Activated CD8-positive, alpha-beta memory T cell treated with anti-CD3 and anti-CD28 coated beads, Interleukin-2, amount 50 U/mL, for 1 hour (primary cell): ENCODE results near the gene KCNJ12.

Experiments
- DNase-seq: peaks from one replicate; pipeline ENCODE4 v3.0.0-alpha.2; 2020; ENCODE audit errors: extremely low read depth

The KCNJ12 gene

DNA sequence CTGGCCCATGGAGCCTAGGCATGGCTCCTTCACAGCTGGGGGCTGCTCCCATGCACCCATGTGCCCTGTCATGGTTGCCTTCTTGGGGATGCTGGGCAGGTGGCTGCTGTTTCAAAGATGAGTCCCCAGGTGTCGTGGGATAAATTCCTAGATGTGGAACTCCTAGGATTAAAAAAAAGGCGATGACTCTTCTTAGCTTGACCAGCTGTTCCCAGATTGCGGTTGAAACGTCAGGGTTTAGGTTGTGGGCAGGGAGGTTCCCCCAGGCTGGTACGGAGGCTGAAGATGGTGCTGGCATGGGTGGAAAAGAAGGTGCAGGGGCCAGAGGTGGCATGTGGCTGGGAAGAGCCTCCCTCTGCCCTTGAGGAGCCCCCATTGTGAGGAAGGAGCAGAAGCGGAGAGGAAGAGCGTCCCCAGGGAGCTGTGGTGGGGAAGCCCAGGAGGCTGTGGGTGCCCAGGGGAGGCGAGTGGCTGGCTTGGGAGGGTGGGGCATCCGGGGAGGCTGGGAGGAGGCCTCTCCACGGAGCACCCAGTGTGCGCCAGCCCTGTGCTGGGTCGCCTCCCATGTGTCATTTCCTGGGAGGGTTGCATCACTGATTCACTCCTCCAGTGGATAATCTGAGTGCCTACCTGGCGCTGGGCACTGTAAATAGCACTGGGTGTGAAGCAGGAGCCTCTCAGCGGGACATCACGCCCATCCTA, 7.5 kb upstream of the KCNJ12 start:
- DNase-seq: no peak

DNA sequence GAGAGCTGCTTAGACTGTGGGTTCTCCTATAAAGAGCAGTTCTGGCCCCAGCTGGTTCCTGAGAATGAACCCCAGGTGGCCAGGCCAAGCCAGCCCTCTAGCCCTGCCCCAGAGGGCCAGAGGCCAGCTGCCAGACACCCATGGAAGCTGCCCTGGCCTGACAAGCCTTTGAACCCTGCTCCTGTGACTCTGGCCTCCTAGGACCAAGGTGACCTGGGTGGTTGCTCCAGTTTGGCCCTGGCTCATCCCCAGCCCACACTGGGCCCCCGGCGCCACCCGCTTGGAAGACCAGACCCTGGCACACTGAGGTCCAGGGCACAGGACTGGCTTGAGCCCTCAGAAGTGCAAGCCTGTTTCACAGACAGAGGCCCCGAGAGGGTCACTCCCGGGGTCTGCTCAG, 6.8 kb upstream of the KCNJ12 start:
- no peak for DNase-seq

DNA sequence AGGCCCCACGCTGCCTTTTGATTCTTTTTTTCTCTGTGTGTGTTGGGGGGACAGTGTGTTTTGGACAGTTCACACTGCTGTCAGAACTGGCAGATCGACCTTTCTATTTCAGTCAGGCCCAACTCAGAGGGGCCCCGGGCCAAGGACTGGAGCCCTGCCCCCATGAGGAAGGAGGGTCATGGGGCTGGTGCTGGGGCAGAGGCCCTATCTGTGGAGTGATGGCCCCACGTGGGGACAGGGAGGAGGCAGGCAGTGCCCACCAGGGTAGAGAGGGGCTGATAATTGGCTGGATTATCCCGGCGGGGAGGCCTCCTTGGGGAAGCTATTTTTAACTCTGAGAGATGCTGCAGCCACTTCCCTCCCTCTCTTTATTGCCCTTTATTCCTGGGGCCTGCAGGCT, 5.7 kb upstream of the KCNJ12 start:
- no peak for DNase-seq

DNA sequence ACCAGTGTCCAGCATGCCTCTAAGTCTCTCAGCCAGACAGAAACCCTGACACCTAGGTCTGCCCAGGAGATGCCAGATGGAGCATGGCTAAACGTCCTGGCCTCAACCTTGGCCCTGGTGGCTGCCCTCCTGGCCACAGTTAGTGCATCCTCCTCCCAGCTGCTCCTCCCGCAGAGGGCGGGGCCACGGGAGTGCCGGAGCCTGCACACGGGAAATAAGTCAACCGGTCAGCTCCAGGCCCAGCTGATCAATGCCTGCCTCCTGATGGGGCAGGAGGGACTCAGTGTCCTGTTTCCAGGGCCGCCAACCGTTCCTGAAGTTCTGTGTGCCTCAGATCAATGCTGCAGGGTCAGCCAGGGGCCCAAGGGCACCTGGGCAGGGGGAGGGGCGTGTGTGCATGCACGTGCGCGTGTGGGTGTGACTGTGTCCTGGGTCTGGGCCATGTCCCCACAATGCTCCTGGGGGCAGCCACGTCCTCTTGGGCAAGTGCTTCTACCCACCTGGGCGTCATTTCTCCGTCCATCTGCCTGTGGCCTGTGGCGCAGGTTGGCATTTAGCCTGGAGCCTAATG, 4.6 kb upstream of the KCNJ12 start:
- DNase-seq: no peak

- no peak for DNase-seq
Measured at GRCh38 chr17:21372256-21372954, 3.8 kb upstream of the KCNJ12 start.

- DNase-seq: no peak
Measured at GRCh38 chr17:21373036-21373435, 3.1 kb upstream of the KCNJ12 start.

GRCh38 chr17:21373696-21374440, 2.3 kb upstream of the KCNJ12 start:
- DNase-seq: no peak

DNA sequence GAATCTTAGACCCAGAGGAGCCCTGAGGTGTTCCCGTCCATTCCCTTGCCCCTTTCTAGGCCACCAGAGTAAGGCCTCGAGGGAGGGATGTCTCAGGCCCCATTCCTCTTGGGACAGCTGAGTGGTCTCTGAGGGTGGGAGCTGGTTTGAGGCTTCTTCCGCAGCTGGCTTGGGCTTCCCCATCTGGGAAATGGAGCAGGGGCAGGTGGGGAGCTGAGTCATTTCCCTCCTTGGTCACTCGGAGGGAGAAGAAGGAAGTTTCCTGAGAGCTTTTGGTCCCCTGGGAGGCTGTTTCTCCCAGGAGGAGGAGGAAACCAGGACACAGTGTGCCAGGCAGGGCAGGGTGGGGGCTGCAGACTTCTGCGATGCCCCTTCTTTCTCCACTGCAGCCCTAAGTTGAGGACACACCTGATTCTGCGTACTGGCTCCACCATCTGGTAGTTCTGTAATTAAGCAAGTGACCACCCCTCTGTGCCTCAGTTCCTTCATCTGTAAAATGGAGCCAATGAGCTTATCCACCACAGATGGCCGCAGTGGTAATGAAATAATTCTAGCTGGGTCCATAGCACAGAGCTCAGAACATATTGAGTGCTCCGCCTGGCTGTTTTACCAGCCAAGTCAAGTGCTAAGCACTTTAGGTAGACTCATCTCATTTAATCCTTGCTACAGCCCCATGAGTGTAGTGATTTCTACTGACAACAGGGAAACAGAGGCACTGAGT, 1.6 kb upstream of the KCNJ12 start:
- DNase-seq: no peak

GRCh38 chr17:21375162-21375560, 996 bp upstream of the KCNJ12 start:
- no peak for DNase-seq

- DNase-seq: no peak
Measured at GRCh38 chr17:21375757-21376080, 438 bp upstream of the KCNJ12 start.

DNA sequence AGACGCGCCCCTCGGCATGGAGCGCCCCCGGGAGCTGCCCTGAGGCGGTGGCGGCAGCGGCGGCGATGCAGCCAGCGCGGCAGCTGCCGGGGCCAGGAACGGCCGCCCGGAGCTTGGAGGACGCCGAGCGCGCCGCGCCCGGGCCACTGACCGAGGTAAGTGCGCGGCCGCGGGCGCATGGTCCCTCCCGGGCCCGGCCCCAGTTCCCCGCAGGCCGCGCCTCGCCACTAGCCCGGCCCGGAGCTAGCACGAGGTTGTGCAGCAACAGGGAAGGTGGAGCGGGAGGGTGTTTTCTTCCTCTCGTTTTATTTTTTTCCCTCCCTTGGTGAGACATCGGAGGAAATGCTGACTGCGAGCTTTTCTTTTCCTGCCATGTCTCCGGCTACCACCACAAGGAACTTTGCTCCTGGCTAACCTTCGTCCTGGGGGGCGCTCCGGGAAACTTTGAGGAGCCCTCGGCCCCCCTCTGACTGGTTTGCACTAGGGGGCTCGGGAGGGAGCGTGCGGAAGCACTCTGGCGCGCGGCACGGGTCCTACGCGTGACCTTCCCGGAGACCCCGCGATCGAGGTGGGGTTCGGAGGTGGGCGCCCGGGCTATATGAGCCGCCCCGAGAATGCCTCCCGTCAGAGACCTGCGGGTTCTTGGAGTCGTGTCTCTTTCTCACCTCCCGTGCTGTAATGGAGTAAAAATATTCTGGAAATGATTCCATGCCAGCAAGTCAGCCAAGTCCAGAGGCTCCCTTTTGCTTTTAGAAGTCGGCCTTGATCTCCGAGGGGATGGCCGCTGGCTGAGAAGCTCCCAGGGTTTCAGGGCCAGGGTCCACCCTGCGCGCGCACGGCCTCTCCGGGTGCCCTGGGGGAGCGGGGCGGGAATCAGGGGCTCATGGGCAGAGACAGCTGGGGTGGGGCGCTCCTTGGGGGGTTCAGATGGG, 868 bp downstream of the KCNJ12 start:
- DNase-seq: no peak

GRCh38 chr17:21377705-21378396, 1.7 kb downstream of the KCNJ12 start:
- no peak for DNase-seq

DNA sequence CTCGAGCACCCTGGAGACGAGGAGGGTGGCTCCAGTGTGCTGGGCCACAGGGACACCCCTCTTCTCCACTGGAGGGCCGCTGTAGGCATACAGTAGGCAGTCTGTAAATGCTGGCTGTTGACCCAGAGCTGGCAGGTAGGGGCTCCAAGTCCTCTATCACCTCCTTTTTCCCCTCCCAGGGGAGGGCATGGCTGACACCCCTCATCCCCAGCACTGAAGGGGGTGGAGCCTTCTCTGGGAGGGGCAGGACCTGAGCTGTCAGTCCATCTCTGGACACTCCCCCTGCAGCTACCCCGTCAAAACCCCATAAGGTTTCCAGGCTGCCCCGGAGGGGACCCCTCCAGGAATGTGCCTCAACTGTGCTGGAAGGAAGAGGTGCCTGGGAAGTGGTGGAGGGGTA, 2.4 kb downstream of the KCNJ12 start:
- DNase-seq: no peak

DNA sequence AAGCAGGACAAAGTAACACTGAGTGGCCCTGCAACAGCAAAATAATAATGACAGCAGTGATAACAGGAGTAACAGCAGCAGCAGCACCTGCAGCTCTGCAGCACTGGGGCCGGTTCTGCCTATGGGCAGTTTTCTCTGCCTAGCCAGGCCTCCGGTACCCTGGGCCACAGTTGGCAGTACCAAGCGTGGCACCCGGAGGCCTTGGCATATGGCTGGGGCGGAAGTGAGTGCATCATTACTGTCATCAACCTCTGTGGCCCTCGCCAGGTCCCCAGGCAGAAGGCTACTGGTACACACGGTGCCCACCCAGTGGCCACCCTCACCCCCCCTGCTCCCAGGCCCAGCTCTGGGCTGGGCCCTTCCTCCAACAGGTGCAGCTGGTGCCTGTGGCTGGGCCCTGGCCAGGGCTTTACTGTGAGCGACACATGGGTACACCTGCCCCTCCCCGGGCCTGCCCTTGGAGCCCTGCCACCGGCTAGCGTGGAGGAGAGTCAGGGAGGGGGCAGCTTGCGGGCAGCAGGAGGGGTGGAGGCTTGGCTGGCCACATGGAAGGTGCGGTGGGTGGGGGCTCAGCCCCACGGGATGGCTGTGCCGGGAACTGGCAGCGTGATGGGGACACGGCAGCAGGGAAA, 3.0 kb downstream of the KCNJ12 start:
- DNase-seq: no peak

- no peak for DNase-seq
Measured at GRCh38 chr17:21380659-21381058, 4.5 kb downstream of the KCNJ12 start.

- DNase-seq: no peak
Measured at GRCh38 chr17:21381076-21381706, 5.0 kb downstream of the KCNJ12 start.

DNA sequence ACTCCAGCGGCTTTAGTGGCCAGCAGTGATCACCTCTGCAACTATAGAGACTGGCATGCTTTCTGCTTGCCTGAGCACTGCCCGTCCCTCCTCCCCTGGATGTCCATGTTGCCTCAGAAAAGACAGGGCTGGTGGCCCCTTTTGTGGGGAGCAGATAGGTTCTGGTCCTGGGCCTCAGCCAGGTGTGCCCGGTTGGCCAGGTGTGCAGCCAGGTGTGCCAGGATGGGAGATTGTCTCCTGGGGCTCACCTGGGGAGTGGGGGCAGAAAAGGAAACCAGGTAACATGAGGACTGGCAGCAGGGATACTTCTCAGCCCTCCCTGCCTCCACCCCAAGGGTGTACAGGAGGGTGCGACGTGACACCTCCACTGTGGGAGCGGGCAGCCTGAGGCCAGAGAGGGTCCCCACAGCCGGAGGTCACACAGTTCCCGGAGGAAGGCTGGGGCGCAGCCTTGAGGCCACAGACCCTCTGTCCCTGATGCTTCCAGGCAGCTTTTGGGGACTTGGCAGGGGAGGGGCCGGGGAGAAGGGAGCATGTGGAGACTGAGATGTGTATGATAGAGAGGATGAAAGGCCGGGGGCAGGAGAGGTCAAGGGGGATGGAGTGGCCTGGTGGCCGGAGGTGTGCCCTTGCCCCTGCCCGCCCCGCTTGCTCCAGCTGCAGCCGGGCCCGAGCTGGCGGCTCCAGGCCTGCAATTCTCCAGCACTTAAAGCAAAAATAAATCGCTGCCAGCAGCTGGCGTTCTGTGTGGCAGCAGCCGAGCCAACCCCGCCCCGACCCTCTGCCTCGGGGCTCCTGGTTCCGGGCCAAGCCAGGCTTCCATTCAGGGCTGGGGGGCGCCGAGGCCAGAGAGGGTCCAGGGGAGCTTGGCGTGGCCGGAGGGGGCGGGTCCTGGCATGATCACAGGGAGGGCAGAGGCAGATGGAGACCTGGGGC, 6.7 kb downstream of the KCNJ12 start:
- DNase-seq: no peak

GRCh38 chr17:21385281-21385845, 9.2 kb downstream of the KCNJ12 start:
- DNase-seq: no peak
